ENCODE results near the gene PCDH1.
A peak's percentile ranks its signal among the peaks of the same experiment; 100 is the strongest.

The PCDH1 gene

GRCh38 chr5:141850244-141850768 is 27.9 kb downstream of the PCDH1 start:
- Histone ChIP-seq H3K27ac (ENCODE audit: insufficient read depth in 1 of 2, low read depth in 1 of 2, low read length in 2 of 2, poor library complexity in 1 of 2, severe bottlenecking in 2 of 2) (peak overlapping the region in 1 of 2 experiments; percentile 75), H3K27me3 (replicated peaks in 2 of 5; ENCODE audit: control insufficient read depth in 4 of 5, insufficient read depth in 5 of 5, low read length in 4 of 5) (peaks cover 0 to 3% (median 0%) of the 10 kb centered on the region in 5 experiments), H3K36me3 (ENCODE audit: control insufficient read depth in 4 of 4, insufficient read depth in 4 of 4, low read length in 3 of 4) (no peaks in the 10 kb centered on the region), H3K9me3 (ENCODE audit: control extremely low read depth in 1 of 5, control insufficient read depth in 4 of 5, insufficient read depth in 2 of 5, low read depth in 1 of 5, low read length in 4 of 5) (no peaks in the 10 kb centered on the region), H3K4me3 (ENCODE audit: control insufficient read depth in 1 of 7, extremely low read depth in 1 of 7, insufficient read depth in 4 of 7, low read depth in 2 of 7, low read length in 6 of 7) (peak overlapping the region; percentile 56 to 91 (median 81)), H3K4me1 (ENCODE audit: control extremely low read depth in 1 of 4, control insufficient read depth in 4 of 4, insufficient read depth in 4 of 4, low read length in 3 of 4) (peaks cover 0 to 19% (median 15%) of the 10 kb centered on the region in 4 experiments)
- CTCF ChIA-PET: no interaction called here
- POLR2A ChIA-PET: interaction anchor here (0.5 kb wide), 1 partner anchor 32 kb away, joined by 3 read pairs; no protein-coding TSS in a partner anchor
- 0% methylated on average over 5 of the region's 36 CpGs for WGBS (ENCODE audit: insufficient coverage)
- no peak for DNase-seq

GRCh38 chr5:141849415-141850243 is 28.6 kb downstream of the PCDH1 start:
- POLR2A ChIA-PET: no interaction called here
- CTCF ChIA-PET: interaction anchor here (0.6 to 1.1 kb wide), 2 partner anchors 11 to 158 kb away, joined by 3 read pairs; no protein-coding TSS in a partner anchor

GRCh38 chr5:141848744-141849414 is 29.3 kb downstream of the PCDH1 start:
- Histone ChIP-seq H3K9me3 (ENCODE audit: control extremely low read depth in 1 of 5, control insufficient read depth in 4 of 5, insufficient read depth in 2 of 5, low read depth in 1 of 5, low read length in 4 of 5) (no peaks in the 10 kb centered on the region), H3K4me3 (ENCODE audit: control insufficient read depth in 1 of 7, extremely low read depth in 1 of 7, insufficient read depth in 4 of 7, low read depth in 2 of 7, low read length in 6 of 7) (peak overlapping the region; percentile 56 to 91 (median 81)), H3K4me1 (ENCODE audit: control extremely low read depth in 1 of 4, control insufficient read depth in 4 of 4, insufficient read depth in 4 of 4, low read length in 3 of 4) (peaks cover 0 to 19% (median 15%) of the 10 kb centered on the region in 4 experiments), H3K27me3 (replicated peaks in 2 of 5; ENCODE audit: control insufficient read depth in 4 of 5, insufficient read depth in 5 of 5, low read length in 4 of 5) (peaks cover 0 to 6% (median 2%) of the 10 kb centered on the region in 5 experiments), H3K36me3 (ENCODE audit: control insufficient read depth in 4 of 4, insufficient read depth in 4 of 4, low read length in 3 of 4) (no peaks in the 10 kb centered on the region), H3K27ac (ENCODE audit: insufficient read depth in 1 of 2, low read depth in 1 of 2, low read length in 2 of 2, poor library complexity in 1 of 2, severe bottlenecking in 2 of 2) (peak overlapping the region in 1 of 2 experiments; percentile 75)
- ChIA-PET CTCF (interaction anchor here (0.6 to 1.2 kb wide), 3 partner anchors 10 to 185 kb away, joined by 3 read pairs; no protein-coding TSS in a partner anchor), POLR2A (interaction anchor here (0.6 kb wide), 1 partner anchor 864 kb away, joined by 3 read pairs; no protein-coding TSS in a partner anchor)
- WGBS (ENCODE audit: insufficient coverage): 9% methylated on average over 12 of the region's 19 CpGs
- DNase-seq: peak in 1 of 3 donors; percentile 15

More at GRCh38 chr5:141849415-141850243, 28.6 kb downstream of the PCDH1 start:
- DNase-seq: peak; percentile 32 to 73 (median 65)
- Histone ChIP-seq H3K27ac (ENCODE audit: insufficient read depth in 1 of 2, low read depth in 1 of 2, low read length in 2 of 2, poor library complexity in 1 of 2, severe bottlenecking in 2 of 2) (peak overlapping the region in 1 of 2 experiments; percentile 75), H3K4me3 (ENCODE audit: control insufficient read depth in 1 of 7, extremely low read depth in 1 of 7, insufficient read depth in 4 of 7, low read depth in 2 of 7, low read length in 6 of 7) (peak overlapping the region; percentile 56 to 91 (median 81)), H3K4me1 (ENCODE audit: control extremely low read depth in 1 of 4, control insufficient read depth in 4 of 4, insufficient read depth in 4 of 4, low read length in 3 of 4) (peaks cover 0 to 19% (median 15%) of the 10 kb centered on the region in 4 experiments), H3K9me3 (ENCODE audit: control extremely low read depth in 1 of 5, control insufficient read depth in 4 of 5, insufficient read depth in 2 of 5, low read depth in 1 of 5, low read length in 4 of 5) (no peaks in the 10 kb centered on the region), H3K27me3 (replicated peaks in 2 of 5; ENCODE audit: control insufficient read depth in 4 of 5, insufficient read depth in 5 of 5, low read length in 4 of 5) (peaks cover 0 to 3% (median 0%) of the 10 kb centered on the region in 5 experiments), H3K36me3 (ENCODE audit: control insufficient read depth in 4 of 4, insufficient read depth in 4 of 4, low read length in 3 of 4) (no peaks in the 10 kb centered on the region)
- 0% methylated on average over 54 of the region's 73 CpGs for WGBS (ENCODE audit: insufficient coverage)

DNA sequence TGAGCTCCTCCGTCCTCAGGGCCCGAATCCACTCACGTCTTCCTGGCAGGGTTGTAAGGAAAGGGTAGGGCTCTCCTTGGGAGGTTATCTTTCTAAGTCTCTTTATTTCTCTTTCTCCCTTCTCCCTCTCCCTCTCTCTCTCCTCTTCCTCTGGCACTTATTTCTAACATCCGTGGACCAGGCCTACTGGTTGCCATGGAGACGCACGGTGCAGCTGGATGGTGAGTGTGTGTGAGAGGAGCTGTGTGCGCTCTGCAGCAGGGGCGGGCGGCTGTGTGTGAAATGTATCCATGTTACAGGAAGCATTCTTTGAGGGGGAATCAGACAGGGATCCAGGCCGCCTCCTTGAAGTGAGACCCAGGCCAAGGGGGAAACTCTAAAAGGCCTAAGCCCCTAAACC is 32.2 kb downstream of the PCDH1 start:
- no peaks in the 10 kb centered on the region for H3K9me3 ChIP-seq (ENCODE audit: control extremely low read depth in 1 of 5, control insufficient read depth in 4 of 5, insufficient read depth in 2 of 5, low read depth in 1 of 5, low read length in 4 of 5)
- peaks cover 0 to 19% (median 15%) of the 10 kb centered on the region in 4 experiments for H3K4me1 ChIP-seq (ENCODE audit: control extremely low read depth in 1 of 4, control insufficient read depth in 4 of 4, insufficient read depth in 4 of 4, low read length in 3 of 4)
- DNase-seq: peak in 2 of 3 donors; percentile 17 to 41
- H3K36me3 ChIP-seq (ENCODE audit: control insufficient read depth in 4 of 4, insufficient read depth in 4 of 4, low read length in 3 of 4): no peaks in the 10 kb centered on the region
- WGBS (ENCODE audit: insufficient coverage): 97% methylated on average over 4 of the region's 10 CpGs
- peaks cover 0 to 6% (median 0%) of the 10 kb centered on the region in 5 experiments for H3K27me3 ChIP-seq (replicated peaks in 2 of 5; ENCODE audit: control insufficient read depth in 4 of 5, insufficient read depth in 5 of 5, low read length in 4 of 5)
- H3K27ac ChIP-seq (ENCODE audit: insufficient read depth in 1 of 2, low read depth in 1 of 2, low read length in 2 of 2, poor library complexity in 1 of 2, severe bottlenecking in 2 of 2): no peak overlapping the region
- no peak overlapping the region for H3K4me3 ChIP-seq (ENCODE audit: control insufficient read depth in 1 of 7, extremely low read depth in 1 of 7, insufficient read depth in 4 of 7, low read depth in 2 of 7, low read length in 6 of 7)
- CTCF ChIA-PET: interaction anchor here (0.8 to 4.2 kb wide), 7 partner anchors 9 to 117 kb away, joined by 3 to 28 read pairs (median 4); partner anchors contain the start of gene PCDH1
- POLR2A ChIA-PET: no interaction called here

DNA sequence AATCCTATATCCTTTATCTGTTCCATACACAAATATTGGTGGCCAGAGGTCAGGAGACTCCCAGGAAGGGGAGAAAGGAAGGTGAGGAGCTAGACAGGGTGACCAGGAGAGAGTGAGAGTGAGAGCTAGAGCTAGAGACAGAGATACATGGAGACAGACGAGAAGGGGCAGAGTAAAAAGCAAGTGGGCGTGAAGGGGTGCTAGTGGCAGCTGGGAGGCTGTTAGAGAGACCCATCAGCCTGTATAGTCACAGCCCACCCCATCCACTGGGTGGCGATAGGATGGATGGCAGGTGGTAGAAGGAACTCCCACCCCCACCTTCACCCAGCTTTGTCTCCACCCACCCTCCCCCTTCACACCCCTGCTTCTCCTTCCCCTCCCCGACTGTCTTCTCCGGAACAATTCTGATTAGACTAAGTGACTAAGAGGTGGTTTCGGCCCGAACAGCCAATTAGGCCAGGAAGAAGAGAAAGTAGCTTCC is 32.8 kb downstream of the PCDH1 start:
- WGBS (ENCODE audit: insufficient coverage): 46% methylated on average over 4 of the region's 7 CpGs
- no peak overlapping the region for H3K4me3 ChIP-seq (ENCODE audit: control insufficient read depth in 1 of 7, extremely low read depth in 1 of 7, insufficient read depth in 4 of 7, low read depth in 2 of 7, low read length in 6 of 7)
- ChIA-PET POLR2A (no interaction called here), CTCF (interaction anchor here (0.8 to 4.2 kb wide), 8 partner anchors 8 to 118 kb away, joined by 3 to 28 read pairs (median 4); partner anchors contain the start of gene PCDH1)
- H3K27me3 ChIP-seq (replicated peaks in 2 of 5; ENCODE audit: control insufficient read depth in 4 of 5, insufficient read depth in 5 of 5, low read length in 4 of 5): peaks cover 0 to 6% (median 0%) of the 10 kb centered on the region in 5 experiments
- H3K36me3 ChIP-seq (ENCODE audit: control insufficient read depth in 4 of 4, insufficient read depth in 4 of 4, low read length in 3 of 4): no peaks in the 10 kb centered on the region
- H3K27ac ChIP-seq (ENCODE audit: insufficient read depth in 1 of 2, low read depth in 1 of 2, low read length in 2 of 2, poor library complexity in 1 of 2, severe bottlenecking in 2 of 2): no peak overlapping the region
- no peaks in the 10 kb centered on the region for H3K9me3 ChIP-seq (ENCODE audit: control extremely low read depth in 1 of 5, control insufficient read depth in 4 of 5, insufficient read depth in 2 of 5, low read depth in 1 of 5, low read length in 4 of 5)
- H3K4me1 ChIP-seq (ENCODE audit: control extremely low read depth in 1 of 4, control insufficient read depth in 4 of 4, insufficient read depth in 4 of 4, low read length in 3 of 4): peaks cover 0 to 19% (median 15%) of the 10 kb centered on the region in 4 experiments
- DNase-seq: peak; percentile 50 to 87 (median 79)

DNA sequence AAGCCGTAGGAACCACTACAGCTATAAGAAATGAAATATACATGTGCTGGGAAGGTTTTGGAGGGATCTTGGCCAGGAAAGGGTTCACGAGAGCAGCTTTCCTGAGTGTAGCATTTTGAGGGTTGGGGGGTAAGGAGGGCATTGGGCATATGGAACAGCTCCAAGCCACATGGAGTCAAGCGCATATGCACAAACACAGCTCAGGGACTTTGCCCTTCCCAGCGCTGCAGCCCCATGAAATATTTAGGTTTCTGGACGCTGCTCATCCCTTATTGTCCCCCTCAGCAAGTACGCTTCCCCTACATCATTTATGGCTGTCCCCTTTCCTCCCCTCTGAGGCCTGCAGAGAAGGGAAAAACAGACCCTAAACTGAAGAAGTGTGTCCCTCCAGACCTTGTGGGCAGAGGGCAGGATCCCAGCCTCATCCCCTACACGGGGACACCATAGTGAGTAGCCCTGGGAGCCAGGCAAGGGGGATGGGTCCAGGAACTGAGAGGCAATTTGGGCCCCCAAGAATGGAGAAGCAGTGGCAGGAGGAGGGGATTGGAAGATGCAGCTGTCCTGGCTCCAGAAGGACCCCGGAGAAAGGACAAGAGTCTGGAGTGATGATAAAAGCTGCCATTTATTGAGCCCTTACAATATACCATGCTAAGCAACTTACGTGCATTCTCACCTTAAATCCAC is 33.7 kb downstream of the PCDH1 start:
- no peak for DNase-seq
- H3K9me3 ChIP-seq (ENCODE audit: control extremely low read depth in 1 of 5, control insufficient read depth in 4 of 5, insufficient read depth in 2 of 5, low read depth in 1 of 5, low read length in 4 of 5): no peaks in the 10 kb centered on the region
- CTCF ChIA-PET: interaction anchor here (1.1 to 4.2 kb wide), 8 partner anchors 8 to 175 kb away, joined by 3 to 28 read pairs (median 4); partner anchors contain the start of gene PCDH1
- WGBS (ENCODE audit: insufficient coverage): 92% methylated on average over 6 of the region's 9 CpGs
- no peaks in the 10 kb centered on the region for H3K36me3 ChIP-seq (ENCODE audit: control insufficient read depth in 4 of 4, insufficient read depth in 4 of 4, low read length in 3 of 4)
- no peak overlapping the region for H3K27ac ChIP-seq (ENCODE audit: insufficient read depth in 1 of 2, low read depth in 1 of 2, low read length in 2 of 2, poor library complexity in 1 of 2, severe bottlenecking in 2 of 2)
- H3K27me3 ChIP-seq (replicated peaks in 2 of 5; ENCODE audit: control insufficient read depth in 4 of 5, insufficient read depth in 5 of 5, low read length in 4 of 5): peaks cover 0 to 6% (median 0%) of the 10 kb centered on the region in 5 experiments
- POLR2A ChIA-PET: no interaction called here
- H3K4me1 ChIP-seq (ENCODE audit: control extremely low read depth in 1 of 4, control insufficient read depth in 4 of 4, insufficient read depth in 4 of 4, low read length in 3 of 4): peaks cover 0 to 15% (median 12%) of the 10 kb centered on the region in 4 experiments
- H3K4me3 ChIP-seq (ENCODE audit: control insufficient read depth in 1 of 7, extremely low read depth in 1 of 7, insufficient read depth in 4 of 7, low read depth in 2 of 7, low read length in 6 of 7): no peak overlapping the region

Data from common myeloid progenitor, CD34-positive (primary cell).